BLaER1 (cell line): ENCODE data around the gene RPP25L.

Experiments
- H3K27ac ChIP-seq: shearing (Covaris generic); formaldehyde crosslinking; 2 replicates; pipeline ENCODE4 v1.8.1; 2022
- H3K27me3 ChIP-seq: shearing (Covaris generic); formaldehyde crosslinking; 2 replicates; pipeline ENCODE4 v1.8.1; 2022
- H3K36me3 ChIP-seq: shearing (Covaris generic); formaldehyde crosslinking; 2 replicates; pipeline ENCODE4 v1.8.1; 2022
- H3K4me1 ChIP-seq: shearing (Covaris generic); formaldehyde crosslinking; 2 replicates; pipeline ENCODE4 v1.8.1; 2022
- H3K4me2 ChIP-seq: shearing (Covaris generic); formaldehyde crosslinking; 2 replicates; pipeline ENCODE4 v1.8.1; 2022
- H3K4me3 ChIP-seq: shearing (Covaris generic); formaldehyde crosslinking; 2 replicates; pipeline ENCODE4 v1.8.1; 2022
- H3K9ac ChIP-seq: shearing (Covaris generic); formaldehyde crosslinking; 2 replicates; pipeline ENCODE4 v1.8.1; 2022
- H3K9me3 ChIP-seq: shearing (Covaris generic); formaldehyde crosslinking; 2 replicates; pipeline ENCODE4 v1.8.1; 2022
- H4K20me1 ChIP-seq: shearing (Covaris generic); formaldehyde crosslinking; 2 replicates; pipeline ENCODE4 v1.8.1; 2022
- Cebpa-rat ChIP-seq: shearing (Covaris generic); IDR thresholded peaks from 2 replicates; pipeline ENCODE4 v1.8.1; 2022

RPP25L gene

DNA sequence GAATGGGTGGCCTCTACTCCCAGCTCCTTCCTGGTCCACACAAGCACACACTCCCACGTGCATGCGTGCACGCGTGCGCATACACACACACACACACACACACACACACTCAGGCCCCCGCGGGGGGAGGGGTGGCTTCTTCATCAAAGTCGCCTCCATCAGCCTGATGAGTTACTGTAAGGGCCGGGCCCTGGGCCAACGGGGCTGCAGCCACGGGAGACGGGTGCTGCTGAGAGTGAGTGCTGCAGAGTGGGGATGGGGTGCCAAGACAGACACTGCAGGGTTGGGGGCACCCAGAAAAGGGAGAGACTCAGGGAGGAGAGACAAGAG is 40.5 kb downstream of the RPP25L start:
- Histone ChIP-seq H3K9ac (no peak overlapping the region), H4K20me1 (peaks cover 7% of the 10 kb centered on the region; the same call in 1 of the 2 replicates), H3K36me3 (no peaks in the 10 kb centered on the region), H3K27ac (no peak overlapping the region), H3K4me3 (no peak overlapping the region), H3K4me2 (no peak overlapping the region), H3K9me3 (no peaks in the 10 kb centered on the region), H3K27me3 (peaks cover 29% of the 10 kb centered on the region), H3K4me1 (no peaks in the 10 kb centered on the region)
- no peak for TF ChIP-seq Cebpa-rat

DNA sequence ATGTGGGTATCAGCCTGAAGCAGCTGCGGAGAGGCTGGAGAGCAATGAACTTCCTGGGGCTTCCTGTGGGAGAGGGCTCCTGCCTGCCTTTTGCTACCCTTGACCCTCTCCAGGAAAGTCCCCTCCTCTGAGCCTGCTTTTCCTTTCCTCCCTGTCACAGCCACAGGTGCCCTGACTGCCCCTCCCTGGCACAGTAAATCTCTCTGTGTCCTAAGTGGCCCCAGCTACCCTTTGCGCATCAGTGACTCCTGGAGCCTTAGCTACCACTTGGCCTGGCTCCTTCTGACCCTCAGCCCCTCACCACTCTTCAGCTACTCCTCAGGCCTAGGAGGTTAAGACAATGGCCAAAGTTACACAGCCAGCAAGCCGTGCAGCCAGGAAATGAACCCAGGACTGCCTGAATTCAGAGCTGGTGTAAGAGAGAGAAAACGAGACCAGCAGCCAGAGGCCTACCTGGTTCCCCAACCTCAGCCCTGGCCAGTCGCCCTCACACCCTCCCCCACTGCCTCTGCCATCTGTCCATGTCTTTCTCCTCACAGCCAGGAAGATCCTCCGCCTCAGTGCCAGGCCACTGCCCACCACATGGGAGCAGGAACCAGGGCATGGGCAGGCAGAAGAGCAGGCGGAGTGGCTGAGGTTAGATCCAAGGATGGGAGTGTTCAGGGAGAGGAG is 41.0 kb downstream of the RPP25L start:
- Histone ChIP-seq H3K4me1 (no peaks in the 10 kb centered on the region), H3K27me3 (peaks cover 24% of the 10 kb centered on the region), H3K9me3 (no peaks in the 10 kb centered on the region), H4K20me1 (peaks cover 2% of the 10 kb centered on the region; the same call in 1 of the 2 replicates), H3K27ac (no peak overlapping the region), H3K4me2 (no peak overlapping the region), H3K9ac (no peak overlapping the region), H3K4me3 (no peak overlapping the region), H3K36me3 (no peaks in the 10 kb centered on the region)
- TF ChIP-seq Cebpa-rat, result no peak

DNA sequence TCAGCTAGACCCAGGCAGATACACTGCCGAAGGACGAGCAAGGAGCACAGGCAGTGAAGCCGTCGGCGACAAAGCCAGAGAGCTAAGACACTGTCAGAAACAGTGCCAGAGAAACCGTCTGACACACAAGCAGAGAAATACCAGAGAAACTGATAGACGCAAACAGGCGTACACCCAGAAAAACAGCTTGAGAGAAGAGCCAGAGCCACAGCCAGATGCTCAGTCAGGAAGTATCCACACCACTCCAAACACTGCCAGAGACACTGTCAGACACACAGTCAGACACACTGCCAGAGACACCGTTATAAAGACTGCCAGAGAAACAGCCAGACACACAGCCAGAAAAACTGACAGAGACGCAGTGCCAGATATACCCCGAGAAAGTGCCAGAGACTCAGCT is 41.5 kb downstream of the RPP25L start:
- Histone ChIP-seq H3K36me3 (no peaks in the 10 kb centered on the region), H4K20me1 (no peaks in the 10 kb centered on the region; the same call in 1 of the 2 replicates), H3K4me1 (no peaks in the 10 kb centered on the region), H3K9me3 (no peaks in the 10 kb centered on the region), H3K27me3 (peaks cover 19% of the 10 kb centered on the region), H3K9ac (no peak overlapping the region), H3K4me3 (no peak overlapping the region), H3K4me2 (no peak overlapping the region), H3K27ac (no peak overlapping the region)
- no peak for TF ChIP-seq Cebpa-rat

DNA sequence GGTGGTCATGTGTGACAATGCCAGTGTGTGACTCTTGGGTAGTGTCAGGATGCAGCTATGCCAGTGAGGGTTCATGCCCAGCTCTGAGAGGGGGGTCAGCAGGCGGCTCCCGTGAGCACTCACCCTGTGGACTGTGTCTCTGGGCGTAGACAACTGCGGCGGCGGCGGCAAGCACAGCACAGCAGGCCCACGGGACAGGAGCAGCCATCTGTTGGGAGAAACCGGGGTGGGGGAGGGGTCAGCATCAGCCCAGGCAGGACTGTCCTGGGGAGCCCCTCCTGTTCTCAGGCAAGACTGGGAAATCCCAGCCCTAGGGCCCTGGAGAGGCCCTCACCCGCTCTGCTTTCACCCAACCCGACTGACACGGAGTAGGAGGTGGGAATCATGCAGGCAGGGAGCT is 43.1 kb downstream of the RPP25L start:
- Histone ChIP-seq H3K4me1 (no peaks in the 10 kb centered on the region), H4K20me1 (no peaks in the 10 kb centered on the region), H3K27me3 (0 out of 2 replicates have a peak, but pooled peaks cover 7% of the 10 kb centered on the region), H3K27ac (no peak overlapping the region), H3K36me3 (no peaks in the 10 kb centered on the region), H3K9me3 (no peaks in the 10 kb centered on the region), H3K4me3 (no peak overlapping the region), H3K4me2 (no peak overlapping the region), H3K9ac (no peak overlapping the region)
- TF ChIP-seq Cebpa-rat, result no peak

DNA sequence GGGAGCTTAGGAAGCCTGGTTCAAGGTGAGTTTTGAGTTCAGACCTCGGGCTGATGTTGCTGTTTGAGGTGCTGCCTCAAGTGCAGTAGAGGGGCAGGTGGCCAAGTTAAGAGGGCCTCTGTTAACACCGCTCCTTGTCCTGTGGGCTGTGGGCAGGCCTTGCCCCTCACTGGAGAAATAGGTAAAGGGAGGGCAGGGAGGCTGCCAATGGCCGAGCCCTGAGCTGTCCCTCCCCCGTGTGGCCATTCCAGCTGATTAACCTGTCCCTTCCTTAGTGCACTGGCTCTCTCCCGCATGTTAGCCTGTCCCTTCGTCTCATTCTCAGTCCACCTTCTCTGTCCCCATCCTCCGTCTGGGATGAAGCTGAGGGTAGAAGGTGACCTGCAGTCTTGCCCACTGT is 43.8 kb downstream of the RPP25L start:
- H3K4me1 ChIP-seq, result no peaks in the 10 kb centered on the region
- no peak for TF ChIP-seq Cebpa-rat
- H3K9ac ChIP-seq, result no peak overlapping the region
- H3K36me3 ChIP-seq, result no peaks in the 10 kb centered on the region
- H3K4me2 ChIP-seq, result no peak overlapping the region
- H3K27ac ChIP-seq, result no peak overlapping the region
- 0 out of 2 replicates have a peak, but pooled peaks cover 3% of the 10 kb centered on the region for H3K27me3 ChIP-seq
- H3K4me3 ChIP-seq, result no peak overlapping the region
- H4K20me1 ChIP-seq, result no peaks in the 10 kb centered on the region
- H3K9me3 ChIP-seq, result no peaks in the 10 kb centered on the region

DNA sequence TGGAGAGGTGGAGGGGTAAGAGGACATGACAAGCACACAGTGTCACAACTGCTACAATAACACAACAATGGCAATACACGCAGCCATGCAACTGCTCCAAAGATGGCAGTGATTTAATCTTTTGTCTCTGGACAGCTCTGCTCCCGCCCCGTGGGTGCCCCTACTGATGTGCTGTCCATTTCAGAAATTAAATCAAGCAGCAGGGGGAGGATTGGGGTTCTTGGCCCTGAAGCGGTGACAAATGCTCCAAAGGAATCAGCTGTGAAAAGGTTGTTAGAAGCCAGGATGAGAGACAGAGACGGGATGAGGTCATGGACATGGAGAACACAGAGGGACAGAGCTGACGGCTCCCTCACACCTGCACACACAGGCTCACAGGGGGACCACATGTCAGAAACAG is 44.9 kb downstream of the RPP25L start:
- TF ChIP-seq Cebpa-rat, result no peak
- Histone ChIP-seq H4K20me1 (no peaks in the 10 kb centered on the region), H3K9ac (no peak overlapping the region), H3K9me3 (no peaks in the 10 kb centered on the region), H3K4me3 (no peak overlapping the region), H3K36me3 (no peaks in the 10 kb centered on the region), H3K4me2 (no peak overlapping the region), H3K4me1 (no peaks in the 10 kb centered on the region), H3K27me3 (0 out of 2 replicates have a peak, but pooled peaks cover 3% of the 10 kb centered on the region), H3K27ac (no peak overlapping the region)

DNA sequence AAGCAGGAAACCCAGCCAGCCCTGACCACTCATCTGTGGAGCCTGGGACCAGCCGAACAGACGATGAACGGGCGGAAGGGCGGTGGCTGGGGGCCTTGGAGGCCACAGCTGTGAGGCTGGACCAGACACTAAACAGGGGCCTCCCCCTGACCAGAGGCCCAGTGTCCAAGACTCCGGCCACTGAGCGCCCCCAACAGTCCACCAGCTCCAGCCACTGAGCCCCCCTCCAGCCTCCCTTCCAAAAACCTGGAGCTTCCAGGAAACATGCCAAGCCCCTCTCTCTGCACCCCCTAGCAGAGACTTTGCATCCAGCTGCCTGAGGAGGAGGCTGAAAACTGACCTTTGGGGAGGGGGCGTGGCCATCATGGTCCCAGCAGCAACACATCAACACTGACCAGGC is 45.6 kb downstream of the RPP25L start:
- H3K36me3 ChIP-seq, result no peaks in the 10 kb centered on the region
- no peak for TF ChIP-seq Cebpa-rat
- H3K4me2 ChIP-seq, result no peak overlapping the region
- no peaks in the 10 kb centered on the region for H3K4me1 ChIP-seq
- no peak overlapping the region for H3K4me3 ChIP-seq
- no peak overlapping the region for H3K27ac ChIP-seq
- peaks cover 3% of the 10 kb centered on the region; the same call in 1 of the 2 replicates for H3K27me3 ChIP-seq
- H3K9ac ChIP-seq, result no peak overlapping the region
- H4K20me1 ChIP-seq, result no peaks in the 10 kb centered on the region
- H3K9me3 ChIP-seq, result no peaks in the 10 kb centered on the region

DNA sequence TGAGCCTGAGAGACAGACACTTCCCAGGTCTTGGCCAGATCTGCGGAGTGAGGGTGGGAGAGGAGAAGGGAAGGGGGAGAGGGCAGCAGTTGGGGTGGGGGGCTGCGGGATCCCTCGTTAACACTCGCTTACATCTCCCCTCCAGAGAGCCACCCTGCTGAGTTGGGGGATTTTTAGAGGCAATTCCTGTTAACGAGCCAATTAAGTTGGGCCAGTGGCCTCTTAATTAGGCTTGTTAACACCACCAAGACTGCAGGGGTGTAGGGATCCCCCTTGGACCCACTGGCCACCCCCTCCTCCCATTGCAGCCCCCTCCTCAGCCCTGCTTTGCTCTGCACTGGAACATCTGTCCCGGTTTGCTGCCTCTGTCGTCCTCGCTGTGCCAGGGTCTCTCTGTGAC is 46.0 kb downstream of the RPP25L start:
- H3K4me1 ChIP-seq, result no peaks in the 10 kb centered on the region

DNA sequence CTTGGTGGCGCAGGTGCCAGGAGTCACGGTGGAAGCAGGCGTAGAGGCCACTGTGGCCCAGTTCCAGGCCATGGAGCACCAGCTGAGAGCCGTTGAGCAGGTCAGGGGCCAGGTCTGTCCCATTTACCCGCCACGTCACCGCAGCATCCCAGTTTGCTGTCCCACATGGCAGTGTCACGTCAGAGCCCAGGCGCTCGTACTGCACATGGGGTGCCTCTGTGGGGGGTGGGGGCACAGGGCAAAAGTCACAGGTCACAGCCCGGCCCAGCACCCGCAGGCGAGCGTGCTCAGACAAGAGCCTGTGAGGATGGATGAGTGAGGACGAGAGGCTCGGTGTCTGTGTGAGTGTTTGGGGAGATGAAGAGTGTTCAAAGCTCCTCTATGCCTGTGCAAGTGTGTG is 47.3 kb downstream of the RPP25L start:
- Histone ChIP-seq H3K4me2 (no peak overlapping the region), H3K27ac (no peak overlapping the region), H3K9ac (no peak overlapping the region), H4K20me1 (no peaks in the 10 kb centered on the region), H3K36me3 (no peaks in the 10 kb centered on the region), H3K4me3 (no peak overlapping the region), H3K27me3 (peaks cover 16% of the 10 kb centered on the region), H3K9me3 (no peaks in the 10 kb centered on the region), H3K4me1 (no peaks in the 10 kb centered on the region)
- TF ChIP-seq Cebpa-rat, result no peak

More for the DNA sequence above, 46.0 kb downstream of the RPP25L start:
- no peak for TF ChIP-seq Cebpa-rat
- H3K27me3 ChIP-seq, result peaks cover 3% of the 10 kb centered on the region; the same call in 1 of the 2 replicates
- no peaks in the 10 kb centered on the region for H3K9me3 ChIP-seq
- no peaks in the 10 kb centered on the region for H4K20me1 ChIP-seq
- no peak overlapping the region for H3K27ac ChIP-seq
- H3K4me2 ChIP-seq, result no peak overlapping the region
- no peaks in the 10 kb centered on the region for H3K36me3 ChIP-seq
- no peak overlapping the region for H3K9ac ChIP-seq
- H3K4me3 ChIP-seq, result no peak overlapping the region

DNA sequence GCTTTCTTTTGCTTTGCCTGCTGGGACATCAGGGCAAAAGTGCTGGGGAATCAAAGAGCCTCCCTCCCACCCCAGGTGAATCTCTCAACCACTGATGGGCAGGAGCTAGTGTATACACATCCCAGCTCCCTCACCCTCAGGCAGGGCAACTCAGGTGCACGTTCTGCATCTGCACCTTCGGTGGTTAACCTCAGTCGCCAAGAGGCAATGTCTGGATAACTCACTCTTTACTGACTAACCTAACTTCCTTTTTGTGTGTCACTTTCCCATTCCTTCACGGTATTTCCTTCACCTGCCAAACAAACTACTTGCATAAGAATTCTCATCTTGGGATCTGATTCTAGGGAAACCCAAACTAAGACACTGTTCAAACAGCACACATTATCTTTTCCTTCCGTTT is 48.6 kb downstream of the RPP25L start:
- peaks cover 29% of the 10 kb centered on the region for H3K27me3 ChIP-seq
- no peaks in the 10 kb centered on the region for H3K36me3 ChIP-seq
- no peak overlapping the region for H3K9ac ChIP-seq
- no peak overlapping the region for H3K4me2 ChIP-seq
- H3K4me1 ChIP-seq, result no peaks in the 10 kb centered on the region
- H4K20me1 ChIP-seq, result no peaks in the 10 kb centered on the region
- TF ChIP-seq Cebpa-rat, result no peak
- H3K9me3 ChIP-seq, result no peaks in the 10 kb centered on the region
- no peak overlapping the region for H3K4me3 ChIP-seq
- no peak overlapping the region for H3K27ac ChIP-seq
